ENCODE results near the gene SEC11C. TPM values are rescaled to one million over a fixed set of nuclear protein-coding genes. Genes with fewer than 3 reads are reported as not detected.

The SEC11C gene
- polyA plus RNA-seq, 1 of the 3 experiments (the other 2 are of a cell fraction): 21.7 TPM

- H3K9me2 ChIP-seq: no peaks in the 10 kb centered on the region
- no peaks in the 10 kb centered on the region for H3F3A ChIP-seq (replicated peaks; ENCODE audit: insufficient read depth)
- H3K4me1 ChIP-seq (ENCODE audit: control insufficient read depth in 1 of 2, insufficient read depth in 2 of 2, low read depth in 1 of 2, low read length in 1 of 2): peaks cover 0 to 8% of the 10 kb centered on the region in 2 experiments; a peak in 1 of 4 replicates
- no peak overlapping the region for H3K27ac ChIP-seq (ENCODE audit: low read depth in 2 of 2, low read length in 1 of 2)
- no peak for TF ChIP-seq USF1 (IDR thresholded peaks at IDR 0.05; ENCODE audit: borderline replicate concordance, low read depth)
- TF ChIP-seq YY1 (IDR thresholded peaks at IDR 0.05; ENCODE audit: low read depth): no peak
- TF ChIP-seq FOXM1 (IDR thresholded peaks at IDR 0.05; ENCODE audit: low read depth): no peak
- ChIA-PET POLR2A (no interaction called here), CTCF (interaction anchor here (1.0 to 2.6 kb wide), 2 partner anchors 10 to 24 kb away, joined by 3 to 13 read pairs; no protein-coding TSS in a partner anchor)
- no peaks in the 10 kb centered on the region for H3K36me3 ChIP-seq (replicated peaks in 1 of 2; ENCODE audit: control insufficient read depth in 1 of 2, insufficient read depth in 2 of 2, low read length in 1 of 2)
- no peak overlapping the region for H3K4me2 ChIP-seq
- H3K9ac ChIP-seq: no peak overlapping the region
- no peaks in the 10 kb centered on the region for H3K79me2 ChIP-seq (ENCODE audit: insufficient read depth)
- 79% methylated on average over 5 of the region's 5 CpGs for WGBS (ENCODE audit: low lambda C conversion rate)
- H3K4me3 ChIP-seq (ENCODE audit: low read depth in 2 of 2, low read length in 1 of 2): no peak overlapping the region
- H3K9me3 ChIP-seq: no peaks in the 10 kb centered on the region
- no peak for DNase-seq
- peaks cover 2% of the 10 kb centered on the region; the same call in 1 of the 2 replicates for H3K27me3 ChIP-seq (ENCODE audit: insufficient read depth)
- H2AFZ ChIP-seq (ENCODE audit: low read depth): no peak overlapping the region
- H4K20me1 ChIP-seq (ENCODE audit: insufficient read depth): no peaks in the 10 kb centered on the region
Observed at GRCh38 chr18:59094569-59094968, 45.1 kb upstream of the SEC11C start.

- CTCF ChIA-PET: interaction anchor here (1.5 kb wide), 1 partner anchor 12 kb away, joined by 5 read pairs; no protein-coding TSS in a partner anchor
- H3F3A ChIP-seq (replicated peaks; ENCODE audit: insufficient read depth): no peaks in the 10 kb centered on the region
- H3K4me2 ChIP-seq: no peak overlapping the region
- no peaks in the 10 kb centered on the region for H3K79me2 ChIP-seq (ENCODE audit: insufficient read depth)
- H4K20me1 ChIP-seq (ENCODE audit: insufficient read depth): no peaks in the 10 kb centered on the region
- peaks cover 8 to 10% of the 10 kb centered on the region in 2 experiments; a peak in 2 of 4 replicates for H3K4me1 ChIP-seq (ENCODE audit: control insufficient read depth in 1 of 2, insufficient read depth in 2 of 2, low read depth in 1 of 2, low read length in 1 of 2)
- H3K36me3 ChIP-seq (replicated peaks in 1 of 2; ENCODE audit: control insufficient read depth in 1 of 2, insufficient read depth in 2 of 2, low read length in 1 of 2): no peaks in the 10 kb centered on the region
- H3K9me2 ChIP-seq: no peaks in the 10 kb centered on the region
- H3K9me3 ChIP-seq: no peaks in the 10 kb centered on the region
- no peak overlapping the region for H2AFZ ChIP-seq (ENCODE audit: low read depth)
- peaks cover 6% of the 10 kb centered on the region; the same call in 1 of the 2 replicates for H3K27me3 ChIP-seq (ENCODE audit: insufficient read depth)
- no peak overlapping the region for H3K9ac ChIP-seq
- H3K27ac ChIP-seq (ENCODE audit: low read depth in 2 of 2, low read length in 1 of 2): peak overlapping the region in 1 of 2 experiments; percentile 8; a peak in 1 of 4 replicates
- H3K4me3 ChIP-seq (ENCODE audit: low read depth in 2 of 2, low read length in 1 of 2): no peak overlapping the region
- POLR2A ChIA-PET: no interaction called here
- TF ChIP-seq TEAD4 (IDR thresholded peaks at IDR 0.05; ENCODE audit: borderline replicate concordance, insufficient read depth): no peak
- TF ChIP-seq EP300 (IDR thresholded peaks at IDR 0.05; ENCODE audit: borderline replicate concordance in 1 of 2, low read depth in 1 of 2, low read length in 1 of 2): peak in 1 of 2 experiments; percentile 15; a peak in 1 of 4 replicates
- TF ChIP-seq FOSL2 (IDR thresholded peaks at IDR 0.05; ENCODE audit: borderline replicate concordance, low read depth): no peak
- no peak for TF ChIP-seq REST (IDR thresholded peaks at IDR 0.05; ENCODE audit: low read depth, low read length)
- no peak for TF ChIP-seq MXI1 (IDR thresholded peaks at IDR 0.05; ENCODE audit: low read depth, low read length)
- TF ChIP-seq IRF3 (IDR thresholded peaks at IDR 0.05; ENCODE audit: low read depth, low read length): no peak
- TF ChIP-seq EZH2phosphoT487 (IDR thresholded peaks at IDR 0.05; ENCODE audit: borderline replicate concordance, low read depth): no peak
- TF ChIP-seq RAD21 (IDR thresholded peaks at IDR 0.05; ENCODE audit: low read length): peak; percentile 29
- no peak for TF ChIP-seq TAF1 (IDR thresholded peaks at IDR 0.05; ENCODE audit: borderline replicate concordance, low read depth, low read length)
- no peak for TF ChIP-seq FOXJ3 (CRISPR knock-in tag; IDR thresholded peaks at IDR 0.05)
- DNase-seq: peak; percentile 55
- WGBS (ENCODE audit: low lambda C conversion rate): 63% methylated on average over 7 of the region's 7 CpGs
Observed at GRCh38 chr18:59096098-59096789, 43.4 kb upstream of the SEC11C start.

Data from SK-N-SH (cell line).